HCT116 (cell line): ENCODE measurements around the gene ATP8A2.

Source experiments
- CEBPB ChIP-seq: IDR thresholded peaks from 2 replicates; pipeline ENCODE4 v1.6.1; 2012; ENCODE audit warnings: low read depth
- ELF1 ChIP-seq: IDR thresholded peaks from 2 replicates; pipeline ENCODE4 v1.6.1; 2012; ENCODE audit warnings: low read depth, borderline replicate concordance
- EZH2phosphoT487 ChIP-seq: fragments of 200-600 bp; IDR thresholded peaks from 2 replicates; pipeline ENCODE4 v1.6.1; 2018; ENCODE audit warnings: antibody characterized with exemption, borderline replicate concordance
- FOSL1 ChIP-seq: IDR thresholded peaks from 2 replicates; pipeline ENCODE4 v1.6.1; 2012; ENCODE audit warnings: low read depth
- POLR2A ChIP-seq: IDR thresholded peaks from 2 replicates; pipeline ENCODE4 v1.7.0; 2011; ENCODE audit warnings: borderline replicate concordance; ENCODE audit not compliant: insufficient read depth, insufficient read length; ENCODE audit errors: extremely low read depth
- POLR2AphosphoS5 ChIP-seq: IDR thresholded peaks from 2 replicates; pipeline ENCODE4 v1.6.1; 2011; ENCODE audit warnings: mild to moderate bottlenecking, low read depth, low read length, moderate library complexity
- SP1 ChIP-seq: IDR thresholded peaks from 2 replicates; pipeline ENCODE4 v1.6.1; 2012; ENCODE audit warnings: low read depth
- ZFX ChIP-seq: fragments of 450-650 bp; IDR thresholded peaks from 2 replicates; pipeline ENCODE4 v1.6.1; 2017
- TF ChIP-seq, protein P1 (sequence below), 3 experiments: fragments of 200-600 bp in 1 of 3; sonication (generic) in 1 of 3; IDR thresholded peaks in 2 of 3; conservative IDR thresholded peaks in 1 of 3; 2 replicates each; pipeline ENCODE4 v1.5.1; 2012 to 2017; ENCODE audit warnings: low read depth in 2 of 3, low read length in 2 of 3, antibody characterized with exemption in 1 of 3, borderline replicate concordance in 1 of 3, control low read depth in 1 of 3, mild to moderate bottlenecking in 1 of 3, mixed read lengths in 1 of 3, mixed run types in 1 of 3, moderate library complexity in 1 of 3; ENCODE audit not compliant: insufficient read depth in 1 of 3
- TF ChIP-seq, protein P2 (sequence below): IDR thresholded peaks from 2 replicates; pipeline ENCODE4 v1.6.1; 2012; ENCODE audit warnings: low read depth
- TF ChIP-seq, protein P3 (sequence below): IDR thresholded peaks from 2 replicates; pipeline ENCODE4 v1.6.1; 2012

DNA sequence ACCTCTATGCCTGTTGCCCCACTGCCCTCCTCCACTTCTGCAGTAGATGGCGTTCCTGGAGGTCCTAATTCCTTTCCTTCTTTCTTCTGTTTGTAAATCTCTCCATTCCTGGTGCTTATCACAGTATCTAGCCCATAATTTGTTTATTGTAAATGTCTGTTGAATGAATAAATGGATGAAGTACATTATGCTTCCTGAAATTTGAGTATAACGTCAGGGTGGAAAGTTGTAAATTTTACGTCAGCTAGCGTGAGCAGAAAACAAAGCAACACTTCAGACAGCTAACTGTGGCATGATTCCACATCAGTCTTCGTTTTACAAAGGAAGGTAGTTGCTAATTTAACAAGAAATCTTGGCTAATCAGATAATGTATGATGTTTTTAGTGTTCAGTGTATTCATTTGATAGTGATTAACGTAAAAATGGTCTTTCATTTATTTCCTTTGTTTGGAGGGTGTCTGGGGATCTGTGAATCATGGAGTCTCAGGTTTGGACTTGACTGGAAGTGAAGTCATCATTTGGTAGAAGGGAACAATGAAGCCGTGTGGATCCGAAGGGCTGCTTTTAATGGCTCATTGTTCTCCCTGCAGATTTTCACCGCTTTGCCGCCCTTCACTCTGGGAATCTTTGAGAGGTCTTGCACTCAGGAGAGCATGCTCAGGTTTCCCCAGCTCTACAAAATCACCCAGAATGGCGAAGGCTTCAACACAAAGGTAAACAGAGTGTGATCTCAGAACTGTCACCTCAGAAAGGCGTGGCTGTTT, 465.0 kb downstream of the ATP8A2 start:
- TF ChIP-seq, protein P1, sequence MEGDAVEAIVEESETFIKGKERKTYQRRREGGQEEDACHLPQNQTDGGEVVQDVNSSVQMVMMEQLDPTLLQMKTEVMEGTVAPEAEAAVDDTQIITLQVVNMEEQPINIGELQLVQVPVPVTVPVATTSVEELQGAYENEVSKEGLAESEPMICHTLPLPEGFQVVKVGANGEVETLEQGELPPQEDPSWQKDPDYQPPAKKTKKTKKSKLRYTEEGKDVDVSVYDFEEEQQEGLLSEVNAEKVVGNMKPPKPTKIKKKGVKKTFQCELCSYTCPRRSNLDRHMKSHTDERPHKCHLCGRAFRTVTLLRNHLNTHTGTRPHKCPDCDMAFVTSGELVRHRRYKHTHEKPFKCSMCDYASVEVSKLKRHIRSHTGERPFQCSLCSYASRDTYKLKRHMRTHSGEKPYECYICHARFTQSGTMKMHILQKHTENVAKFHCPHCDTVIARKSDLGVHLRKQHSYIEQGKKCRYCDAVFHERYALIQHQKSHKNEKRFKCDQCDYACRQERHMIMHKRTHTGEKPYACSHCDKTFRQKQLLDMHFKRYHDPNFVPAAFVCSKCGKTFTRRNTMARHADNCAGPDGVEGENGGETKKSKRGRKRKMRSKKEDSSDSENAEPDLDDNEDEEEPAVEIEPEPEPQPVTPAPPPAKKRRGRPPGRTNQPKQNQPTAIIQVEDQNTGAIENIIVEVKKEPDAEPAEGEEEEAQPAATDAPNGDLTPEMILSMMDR (IDR thresholded peaks at IDR 0.05 in 2 of 3, conservative IDR thresholded peaks at IDR 0.05 in 1 of 3; ENCODE audit: borderline replicate concordance in 1 of 3, insufficient read depth in 1 of 3, low read depth in 2 of 3, low read length in 2 of 3) = no peak
- TF ChIP-seq POLR2AphosphoS5 (no peak), ZFX (no peak), CEBPB (no peak), EZH2phosphoT487 (no peak), SP1 (no peak), ELF1 (no peak), POLR2A (no peak), FOSL1 (no peak)
- TF ChIP-seq, protein P2, sequence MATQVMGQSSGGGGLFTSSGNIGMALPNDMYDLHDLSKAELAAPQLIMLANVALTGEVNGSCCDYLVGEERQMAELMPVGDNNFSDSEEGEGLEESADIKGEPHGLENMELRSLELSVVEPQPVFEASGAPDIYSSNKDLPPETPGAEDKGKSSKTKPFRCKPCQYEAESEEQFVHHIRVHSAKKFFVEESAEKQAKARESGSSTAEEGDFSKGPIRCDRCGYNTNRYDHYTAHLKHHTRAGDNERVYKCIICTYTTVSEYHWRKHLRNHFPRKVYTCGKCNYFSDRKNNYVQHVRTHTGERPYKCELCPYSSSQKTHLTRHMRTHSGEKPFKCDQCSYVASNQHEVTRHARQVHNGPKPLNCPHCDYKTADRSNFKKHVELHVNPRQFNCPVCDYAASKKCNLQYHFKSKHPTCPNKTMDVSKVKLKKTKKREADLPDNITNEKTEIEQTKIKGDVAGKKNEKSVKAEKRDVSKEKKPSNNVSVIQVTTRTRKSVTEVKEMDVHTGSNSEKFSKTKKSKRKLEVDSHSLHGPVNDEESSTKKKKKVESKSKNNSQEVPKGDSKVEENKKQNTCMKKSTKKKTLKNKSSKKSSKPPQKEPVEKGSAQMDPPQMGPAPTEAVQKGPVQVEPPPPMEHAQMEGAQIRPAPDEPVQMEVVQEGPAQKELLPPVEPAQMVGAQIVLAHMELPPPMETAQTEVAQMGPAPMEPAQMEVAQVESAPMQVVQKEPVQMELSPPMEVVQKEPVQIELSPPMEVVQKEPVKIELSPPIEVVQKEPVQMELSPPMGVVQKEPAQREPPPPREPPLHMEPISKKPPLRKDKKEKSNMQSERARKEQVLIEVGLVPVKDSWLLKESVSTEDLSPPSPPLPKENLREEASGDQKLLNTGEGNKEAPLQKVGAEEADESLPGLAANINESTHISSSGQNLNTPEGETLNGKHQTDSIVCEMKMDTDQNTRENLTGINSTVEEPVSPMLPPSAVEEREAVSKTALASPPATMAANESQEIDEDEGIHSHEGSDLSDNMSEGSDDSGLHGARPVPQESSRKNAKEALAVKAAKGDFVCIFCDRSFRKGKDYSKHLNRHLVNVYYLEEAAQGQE = no peak
- TF ChIP-seq, protein P3, sequence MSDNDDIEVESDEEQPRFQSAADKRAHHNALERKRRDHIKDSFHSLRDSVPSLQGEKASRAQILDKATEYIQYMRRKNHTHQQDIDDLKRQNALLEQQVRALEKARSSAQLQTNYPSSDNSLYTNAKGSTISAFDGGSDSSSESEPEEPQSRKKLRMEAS = no peak
